NCI-H345 treated with DMSO at 0.1 percent for 48 hours (cell line): ENCODE data around the gene CELA2B.
A peak's percentile ranks its signal among the peaks of the same experiment; 100 is the strongest.
"Not testable (repeated sequence)": the region's sequence is repeated elsewhere in the genome, so short reads cannot be mapped to it uniquely, and the experiment has no call there.

Experiments
- DNase-seq: peaks from one replicate; lab custom pipeline; 2025; ENCODE audit not compliant: unreplicated experiment; lab: John Stamatoyannopoulos, UW

CELA2B gene

GRCh38 chr1:15475752-15476314, at the start of gene CELA2B:
TSS of gene CELA2B (plus strand) at chr1:15476104. CDS start at chr1:15476126, 22 bp downstream.
- no peak for DNase-seq

- DNase-seq = no peak
These were observed 49.2 kb upstream of the CELA2B start for GRCh38 chr1:15426492-15427279.

GRCh38 chr1:15427280-15427666, 48.6 kb upstream of the CELA2B start:
- DNase-seq = no peak

- DNase-seq = not testable (repeated sequence)
These were observed 47.7 kb upstream of the CELA2B start for GRCh38 chr1:15428252-15428651.

DNA sequence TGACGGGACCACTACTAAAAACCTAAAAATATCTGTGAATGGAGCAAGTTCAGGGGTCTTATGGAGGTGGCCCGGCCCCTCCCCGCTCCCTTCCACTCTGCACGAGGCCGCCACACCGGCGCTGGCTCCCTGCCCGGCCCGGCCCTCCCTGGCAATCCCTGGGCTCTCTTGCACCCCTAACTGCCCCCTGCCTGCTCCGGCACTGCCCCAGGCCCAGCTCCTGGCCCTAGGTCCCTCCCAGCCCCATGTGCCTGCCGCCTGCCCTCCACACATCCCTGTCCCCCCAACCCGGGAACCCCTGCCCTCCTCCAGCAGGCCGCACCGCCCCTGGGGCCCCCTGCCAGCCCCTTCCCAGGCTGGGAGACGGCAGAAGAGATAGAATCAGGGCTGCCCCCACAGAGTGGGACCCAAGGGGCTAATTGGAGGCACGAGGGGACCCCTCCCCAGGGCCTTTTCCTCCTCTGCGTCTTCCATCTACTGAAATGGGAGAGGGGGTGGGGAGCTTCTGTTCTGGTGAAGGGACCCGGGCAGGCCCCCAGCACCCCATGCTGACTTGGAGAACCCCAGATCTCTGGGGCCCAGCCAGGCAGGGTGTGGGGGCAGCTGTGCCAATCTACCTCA, 47.0 kb upstream of the CELA2B start:
- DNase-seq = no peak

DNA sequence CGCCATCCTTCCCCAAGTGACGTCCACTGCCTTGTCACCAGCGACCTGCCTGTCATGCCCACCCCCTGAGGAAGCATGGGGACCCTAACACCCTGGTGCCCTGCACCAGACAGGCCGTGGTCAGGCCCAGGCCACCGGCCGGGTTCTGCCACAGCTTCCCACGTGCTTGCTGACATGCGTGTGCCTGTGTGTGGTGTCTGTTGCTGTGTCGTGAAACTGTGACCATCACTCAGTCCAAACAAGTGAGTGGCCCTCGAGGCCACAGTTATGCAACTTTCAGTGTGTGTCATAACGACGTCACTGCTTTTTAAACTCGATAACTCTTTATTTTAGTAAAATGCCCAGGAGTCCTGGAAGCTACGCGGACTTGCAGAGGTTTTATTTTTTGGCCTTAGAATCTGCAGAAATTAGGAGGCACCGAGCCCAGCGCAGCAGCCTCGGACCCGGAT, 46.2 kb upstream of the CELA2B start:
- no peak for DNase-seq

DNA sequence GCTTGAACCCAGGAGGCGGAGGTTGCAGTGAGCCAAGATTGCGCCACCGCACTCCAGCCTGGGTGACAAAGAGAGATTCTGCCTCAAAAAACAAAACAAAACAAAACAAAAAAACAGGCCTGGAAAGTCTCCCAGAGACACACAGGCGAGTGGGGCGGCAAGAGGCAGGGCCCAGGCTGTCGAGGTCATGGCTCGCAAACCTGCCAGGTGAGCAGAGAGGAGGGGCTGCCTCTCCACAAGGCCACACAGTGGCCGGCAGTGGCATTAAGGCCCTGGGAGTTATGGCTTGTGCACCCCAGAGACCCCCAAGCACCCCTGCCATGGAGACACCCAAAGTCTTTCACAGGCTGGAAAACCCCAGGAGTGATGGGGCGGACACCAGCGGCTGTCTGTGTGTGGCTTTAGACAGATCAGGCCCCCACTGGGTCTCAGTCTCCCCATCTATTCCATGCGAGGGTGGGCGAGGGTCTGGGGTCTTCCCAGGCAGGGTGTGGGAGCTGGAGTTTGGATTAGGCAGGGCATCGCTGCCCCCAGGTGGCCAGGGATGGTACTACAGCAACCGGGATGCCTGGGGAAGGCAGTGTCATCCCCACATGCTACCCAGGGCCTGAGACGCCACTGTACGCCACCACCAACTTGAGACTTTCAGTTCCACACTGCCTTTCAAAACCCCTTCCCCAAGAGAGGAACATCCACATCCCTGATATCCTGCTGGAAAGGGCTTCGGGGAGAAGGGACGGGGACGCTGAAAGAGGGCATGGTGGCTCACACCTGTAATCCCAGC, 44.9 kb upstream of the CELA2B start:
- DNase-seq = peak; percentile 20

GRCh38 chr1:15431571-15431948, 44.3 kb upstream of the CELA2B start:
- no peak for DNase-seq

GRCh38 chr1:15432324-15432723, 43.6 kb upstream of the CELA2B start:
- no peak for DNase-seq

GRCh38 chr1:15433471-15433870, 42.4 kb upstream of the CELA2B start:
- no peak for DNase-seq

DNA sequence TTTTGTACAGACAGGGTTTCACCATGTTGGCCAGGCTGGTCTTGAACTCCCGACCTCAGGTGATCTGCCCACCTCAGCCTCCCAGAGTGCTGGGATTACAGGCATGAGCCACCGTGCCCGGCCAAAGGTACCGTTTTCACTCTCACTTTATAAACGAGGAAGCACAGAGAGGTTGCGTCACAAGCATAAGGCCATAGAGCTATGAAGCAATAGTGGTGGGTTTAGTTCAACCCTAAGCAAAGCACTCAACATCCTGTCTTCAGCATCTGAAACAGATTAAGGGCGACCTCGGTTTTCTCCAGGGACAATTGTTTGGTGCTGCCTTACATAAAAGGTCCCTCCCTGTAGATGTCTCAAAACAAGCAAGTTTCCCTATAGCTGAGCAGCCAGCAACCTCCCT, 41.2 kb upstream of the CELA2B start:
- DNase-seq = not testable (repeated sequence)

DNA sequence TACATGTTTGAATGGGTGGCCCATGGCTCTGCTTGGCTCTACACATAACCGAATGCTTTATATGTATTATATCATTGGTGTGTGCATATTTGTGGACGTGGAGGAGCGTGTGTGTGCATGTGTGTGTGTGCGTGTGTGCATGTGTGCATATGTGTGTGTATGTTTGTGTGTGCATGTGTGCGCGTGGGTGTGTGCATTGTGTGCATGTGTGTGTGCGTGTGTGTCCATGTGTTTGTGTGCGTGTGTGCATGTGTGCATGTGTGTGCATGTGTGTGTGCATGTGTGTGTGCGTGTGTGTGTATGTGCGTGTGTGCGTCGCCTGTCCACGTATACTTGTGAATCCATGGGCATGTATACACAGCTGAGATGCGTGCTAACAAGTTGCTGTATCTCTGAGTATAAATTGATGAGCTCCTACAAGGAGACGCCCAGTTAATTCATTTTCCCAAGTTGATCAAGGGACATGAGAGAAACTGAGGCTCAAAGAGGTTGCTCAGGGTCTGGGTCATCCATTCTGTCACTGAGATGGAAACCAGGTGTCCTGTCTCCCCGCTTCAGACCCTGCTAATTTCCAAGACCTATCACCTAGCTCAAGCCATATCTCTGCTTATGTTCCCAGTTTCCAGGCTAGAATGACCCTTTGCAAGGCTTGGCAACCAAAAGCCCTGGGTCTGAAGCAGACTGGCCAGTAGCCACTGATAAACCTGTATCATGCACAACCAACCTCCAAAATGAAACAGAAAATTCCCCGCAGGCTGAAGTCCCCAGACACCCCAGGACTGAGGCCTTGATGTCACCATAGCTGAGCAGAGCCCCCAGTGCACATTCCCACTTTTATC, 40.4 kb upstream of the CELA2B start:
- DNase-seq = no peak

DNA sequence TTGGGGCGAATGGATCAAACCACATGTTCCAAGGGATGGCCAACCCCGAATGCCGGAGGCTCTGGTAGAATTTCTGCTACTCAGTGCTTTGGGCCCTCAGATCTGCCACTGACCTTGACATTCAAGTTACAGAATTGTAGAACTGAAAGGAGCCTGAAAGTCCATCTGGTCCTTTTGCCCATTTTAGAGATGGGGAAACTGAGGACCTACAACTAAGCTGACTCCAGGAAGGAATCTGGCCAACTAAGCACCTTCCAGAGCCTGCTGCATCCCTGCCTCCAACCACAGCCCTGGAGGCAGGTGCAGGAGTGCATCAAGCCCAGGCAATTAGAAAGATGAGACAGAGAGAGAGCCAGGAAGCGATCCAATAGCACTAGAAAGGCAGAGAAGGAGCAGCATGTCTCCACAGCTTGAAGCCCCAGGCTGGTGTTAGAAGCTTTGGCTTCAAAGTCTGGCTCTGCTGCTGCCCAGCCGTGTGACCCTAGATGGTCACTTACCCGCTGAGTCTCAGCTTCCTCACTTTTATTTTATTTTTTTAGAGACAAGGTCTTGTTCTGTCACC, 38.9 kb upstream of the CELA2B start:
- no peak for DNase-seq

GRCh38 chr1:15439325-15439724, 36.6 kb upstream of the CELA2B start:
- DNase-seq = no peak

DNA sequence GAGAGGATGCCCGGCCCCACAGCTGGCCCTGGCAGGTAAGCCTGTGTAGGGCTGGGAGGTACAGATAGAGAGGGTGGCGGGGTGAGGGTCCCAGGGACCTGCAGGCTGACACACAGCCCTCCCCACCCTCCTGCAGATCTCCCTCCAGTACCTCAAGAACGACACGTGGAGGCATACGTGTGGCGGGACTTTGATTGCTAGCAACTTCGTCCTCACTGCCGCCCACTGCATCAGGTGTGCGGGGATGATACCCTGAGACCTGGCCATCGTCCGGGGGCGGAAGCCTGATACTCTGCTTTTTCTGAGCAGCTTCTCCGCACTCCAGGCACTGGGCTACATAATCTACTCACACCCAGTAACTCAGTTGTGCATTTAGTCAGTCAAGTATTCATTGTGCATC, 35.5 kb upstream of the CELA2B start:
- DNase-seq = no peak

DNA sequence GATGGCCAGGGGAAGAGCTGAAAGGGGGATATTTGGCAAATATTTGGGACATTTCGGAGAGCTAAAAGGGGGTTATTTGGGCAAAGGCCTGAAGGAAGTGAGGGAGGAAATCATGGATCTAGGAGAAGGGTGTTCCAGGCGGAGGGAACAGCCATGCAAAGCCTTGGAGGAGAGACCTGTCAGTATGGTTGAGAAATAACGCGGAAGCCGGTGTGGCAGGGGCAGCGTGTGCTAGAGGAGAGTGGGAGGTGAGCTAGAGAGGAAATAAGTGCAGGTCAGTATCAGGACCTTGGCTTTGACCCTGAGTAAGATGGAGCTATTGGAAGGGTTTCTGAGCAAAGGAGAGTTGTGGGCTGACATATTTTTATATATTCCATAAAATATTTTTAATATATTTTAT, 34.7 kb upstream of the CELA2B start:
- no peak for DNase-seq

- DNase-seq = no peak
These were observed 33.8 kb upstream of the CELA2B start for GRCh38 chr1:15442119-15442518.

- no peak for DNase-seq
These were observed 33.1 kb upstream of the CELA2B start for GRCh38 chr1:15442759-15443158.

- DNase-seq = no peak
These were observed 32.6 kb upstream of the CELA2B start for GRCh38 chr1:15443281-15443680.
